Astrocyte (in vitro differentiated cells and primary cell): Measurements from ENCODE around the gene STRBP. TPM values are rescaled to one million over a fixed set of nuclear protein-coding genes. Genes with fewer than 3 reads are reported as not detected.
"Not testable (repeated sequence)": the region's sequence is repeated elsewhere in the genome, so short reads cannot be mapped to it uniquely, and the experiment has no call there.

Experiments
- DNase-seq: peaks from one replicate; pipeline ENCODE4 v3.0.0-alpha.2; 2010; ENCODE audit warnings: low read depth
- FAIRE-seq: peaks from 2 replicates; lab custom pipeline; 2011; peaks lifted over from hg19 to GRCh38; lab: Jason Lieb, UNC
- H2AFZ ChIP-seq: 2 replicates; pipeline ENCODE4 v1.6.0; 2012; ENCODE audit warnings: low read depth, low read length, inconsistent platforms
- H3K27ac ChIP-seq: 2 replicates; pipeline ENCODE4 v1.5.1; 2011; ENCODE audit warnings: low read depth, low read length, inconsistent platforms
- H3K27me3 ChIP-seq: 2 replicates; pipeline ENCODE4 v1.6.0; 2011; ENCODE audit warnings: low read length, inconsistent platforms; ENCODE audit not compliant: insufficient read depth
- H3K36me3 ChIP-seq: 2 replicates; pipeline ENCODE4 v1.5.1; 2011; ENCODE audit warnings: low read length, inconsistent platforms; ENCODE audit not compliant: insufficient read depth
- H3K4me1 ChIP-seq: 2 replicates; pipeline ENCODE4 v1.5.1; 2011; ENCODE audit warnings: low read length, inconsistent platforms; ENCODE audit not compliant: insufficient read depth
- H3K4me2 ChIP-seq: 2 replicates; pipeline ENCODE4 v1.6.0; 2012; ENCODE audit warnings: low read length, inconsistent platforms
- H3K4me3 ChIP-seq: 2 replicates; pipeline ENCODE4 v1.5.1; 2011; ENCODE audit warnings: low read depth, mild to moderate bottlenecking, low read length, inconsistent platforms; ENCODE audit not compliant: insufficient read depth
- H3K79me2 ChIP-seq: 2 replicates; pipeline ENCODE4 v1.6.0; 2012; ENCODE audit warnings: mild to moderate bottlenecking, low read length, inconsistent platforms; ENCODE audit not compliant: insufficient read depth
- H3K9ac ChIP-seq: 2 replicates; pipeline ENCODE4 v1.6.0; 2012; ENCODE audit warnings: mild to moderate bottlenecking, low read length, inconsistent platforms
- H3K9me3 ChIP-seq: 2 replicates; pipeline ENCODE4 v1.5.1; 2012; ENCODE audit warnings: low read depth, mild to moderate bottlenecking, low read length, inconsistent platforms; ENCODE audit not compliant: insufficient read depth
- H4K20me1 ChIP-seq: 2 replicates; pipeline ENCODE4 v1.6.0; 2012; ENCODE audit warnings: low read length, inconsistent platforms; ENCODE audit not compliant: insufficient read depth
- H3K27ac Mint-ChIP-seq: one replicate; pipeline ENCODE4 v1.8.0; 2021; ENCODE audit warnings: mild to moderate bottlenecking, mixed read lengths; ENCODE audit not compliant: unreplicated experiment
- H3K27me3 Mint-ChIP-seq: one replicate; pipeline ENCODE4 v1.8.0; 2021; ENCODE audit warnings: low read depth, mixed read lengths; ENCODE audit not compliant: unreplicated experiment
- H3K36me3 Mint-ChIP-seq: one replicate; pipeline ENCODE4 v1.8.0; 2021; ENCODE audit warnings: low read depth, mixed read lengths; ENCODE audit not compliant: unreplicated experiment
- H3K4me1 Mint-ChIP-seq: one replicate; pipeline ENCODE4 v1.8.0; 2021; ENCODE audit warnings: low read depth, mixed read lengths; ENCODE audit not compliant: unreplicated experiment
- H3K4me3 Mint-ChIP-seq: one replicate; pipeline ENCODE4 v1.8.0; 2021; ENCODE audit warnings: mild to moderate bottlenecking, moderate library complexity, mixed read lengths; ENCODE audit not compliant: unreplicated experiment
- H3K9me3 Mint-ChIP-seq: one replicate; pipeline ENCODE4 v1.8.0; 2021; ENCODE audit warnings: mild to moderate bottlenecking, mixed read lengths; ENCODE audit not compliant: unreplicated experiment
- EZH2 ChIP-seq: IDR thresholded peaks from 2 replicates; pipeline ENCODE4 v1.6.1; 2012; ENCODE audit warnings: mild to moderate bottlenecking, low read length, inconsistent platforms; ENCODE audit not compliant: insufficient read depth
- total RNA-seq: library from RNA; stranded (reverse); gene quantifications from 2 replicates; pipeline ENCODE4 v1.2.1, GENCODE V29; 2021
- TF ChIP-seq, protein P1 (sequence below): IDR thresholded peaks from 2 replicates; pipeline ENCODE4 v1.5.1; 2011; ENCODE audit warnings: low read depth, mild to moderate bottlenecking, inconsistent platforms, low read length, moderate library complexity; ENCODE audit not compliant: insufficient read depth

The STRBP gene
- total RNA-seq, 1 donor from 2014 or later: 13.1 TPM

DNA sequence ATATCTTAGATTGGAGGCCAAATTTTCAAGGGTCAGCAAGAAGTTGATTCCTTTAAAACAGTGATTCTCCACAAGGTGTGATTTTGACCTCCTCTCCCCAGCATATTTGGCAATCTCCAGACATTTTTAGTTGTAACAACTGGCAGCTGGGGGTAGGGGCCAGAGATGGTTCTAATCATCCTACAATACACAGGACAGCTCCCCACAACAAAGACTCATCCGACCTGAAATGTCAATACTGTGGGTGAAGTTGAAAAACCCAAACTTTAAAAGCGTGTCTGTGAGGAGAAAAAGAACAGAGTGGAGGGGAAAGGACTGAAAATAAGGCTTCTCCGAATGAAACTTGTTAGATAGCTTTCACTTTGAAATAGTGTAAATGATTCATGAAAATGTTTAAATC, 10.0 kb upstream of the STRBP start:
- peaks cover 2% of the 10 kb centered on the region for H3K36me3 Mint-ChIP-seq
- Histone ChIP-seq H3K27me3 (peaks cover 14% of the 10 kb centered on the region), H3K9ac (no peak overlapping the region), H3K36me3 (no peaks in the 10 kb centered on the region), H3K4me2 (no peak overlapping the region), H3K27ac (no peak overlapping the region), H4K20me1 (no peaks in the 10 kb centered on the region), H3K4me1 (peaks cover 7% of the 10 kb centered on the region), H3K79me2 (no peaks in the 10 kb centered on the region), H3K9me3 (no peaks in the 10 kb centered on the region), H3K4me3 (no peak overlapping the region), H2AFZ (no peak overlapping the region)
- TF ChIP-seq EZH2: no peak
- TF ChIP-seq, protein P1, sequence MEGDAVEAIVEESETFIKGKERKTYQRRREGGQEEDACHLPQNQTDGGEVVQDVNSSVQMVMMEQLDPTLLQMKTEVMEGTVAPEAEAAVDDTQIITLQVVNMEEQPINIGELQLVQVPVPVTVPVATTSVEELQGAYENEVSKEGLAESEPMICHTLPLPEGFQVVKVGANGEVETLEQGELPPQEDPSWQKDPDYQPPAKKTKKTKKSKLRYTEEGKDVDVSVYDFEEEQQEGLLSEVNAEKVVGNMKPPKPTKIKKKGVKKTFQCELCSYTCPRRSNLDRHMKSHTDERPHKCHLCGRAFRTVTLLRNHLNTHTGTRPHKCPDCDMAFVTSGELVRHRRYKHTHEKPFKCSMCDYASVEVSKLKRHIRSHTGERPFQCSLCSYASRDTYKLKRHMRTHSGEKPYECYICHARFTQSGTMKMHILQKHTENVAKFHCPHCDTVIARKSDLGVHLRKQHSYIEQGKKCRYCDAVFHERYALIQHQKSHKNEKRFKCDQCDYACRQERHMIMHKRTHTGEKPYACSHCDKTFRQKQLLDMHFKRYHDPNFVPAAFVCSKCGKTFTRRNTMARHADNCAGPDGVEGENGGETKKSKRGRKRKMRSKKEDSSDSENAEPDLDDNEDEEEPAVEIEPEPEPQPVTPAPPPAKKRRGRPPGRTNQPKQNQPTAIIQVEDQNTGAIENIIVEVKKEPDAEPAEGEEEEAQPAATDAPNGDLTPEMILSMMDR: no peak
- H3K27ac Mint-ChIP-seq: no peak overlapping the region
- DNase-seq (no peak), FAIRE-seq (no peak)
- H3K9me3 Mint-ChIP-seq: no peaks in the 10 kb centered on the region
- no peak overlapping the region for H3K4me3 Mint-ChIP-seq
- no peaks in the 10 kb centered on the region for H3K27me3 Mint-ChIP-seq
- H3K4me1 Mint-ChIP-seq: peaks cover 5% of the 10 kb centered on the region

DNA sequence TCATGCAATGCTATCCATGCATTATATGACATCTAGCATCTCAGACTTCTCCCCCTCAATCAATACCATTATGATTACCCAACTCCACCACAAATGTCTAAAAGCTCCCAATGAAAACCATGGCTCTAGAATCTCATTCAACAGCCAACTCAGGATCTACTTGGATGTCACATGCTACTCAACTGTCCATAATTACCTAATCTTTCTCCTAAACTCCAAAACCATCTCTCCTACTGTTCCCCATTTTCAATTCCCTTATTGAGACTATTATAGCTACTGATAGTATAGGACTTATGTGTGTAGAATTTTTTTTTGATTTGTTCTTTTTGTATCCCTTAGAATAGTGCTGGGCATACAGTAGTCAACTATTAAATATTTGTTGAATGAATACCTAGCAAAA, 8.2 kb upstream of the STRBP start:
- peaks cover 2% of the 10 kb centered on the region for H3K36me3 Mint-ChIP-seq
- H3K9me3 ChIP-seq: no peaks in the 10 kb centered on the region
- H3K36me3 ChIP-seq: no peaks in the 10 kb centered on the region
- H3K27me3 Mint-ChIP-seq: no peaks in the 10 kb centered on the region
- DNase-seq: no peak
- H3K4me2 ChIP-seq: no peak overlapping the region
- no peaks in the 10 kb centered on the region for H3K79me2 ChIP-seq
- no peak overlapping the region for H2AFZ ChIP-seq
- H3K4me1 Mint-ChIP-seq: peaks cover 5% of the 10 kb centered on the region
- no peak for TF ChIP-seq EZH2
- TF ChIP-seq, protein P1: no peak
- H4K20me1 ChIP-seq: no peaks in the 10 kb centered on the region
- H3K4me3 ChIP-seq: no peak overlapping the region
- FAIRE-seq: no peak
- peaks cover 5% of the 10 kb centered on the region for H3K27me3 ChIP-seq
- no peaks in the 10 kb centered on the region for H3K9me3 Mint-ChIP-seq
- H3K9ac ChIP-seq: no peak overlapping the region
- H3K4me3 Mint-ChIP-seq: no peak overlapping the region
- no peak overlapping the region for H3K27ac ChIP-seq
- no peaks in the 10 kb centered on the region for H3K4me1 ChIP-seq
- H3K27ac Mint-ChIP-seq: no peak overlapping the region

DNA sequence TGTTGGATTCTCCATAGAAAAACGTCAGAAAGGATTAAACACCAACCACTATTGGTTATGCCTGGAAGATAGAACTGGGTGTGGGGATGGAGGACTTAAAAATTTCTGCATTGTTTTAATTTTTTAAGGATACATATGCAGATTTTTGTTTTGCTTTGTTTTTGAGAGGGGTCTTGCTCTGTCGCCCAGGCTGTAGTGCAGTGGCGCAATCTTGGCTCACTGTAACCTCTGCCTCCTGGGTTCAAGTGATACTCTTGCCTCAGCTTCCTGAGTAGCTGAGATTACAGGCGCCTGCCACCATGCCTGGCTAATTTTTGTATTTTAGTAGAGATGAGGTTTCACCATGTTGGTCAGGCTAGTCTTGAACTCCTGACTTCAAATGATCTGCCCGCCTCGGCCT, 2.7 kb upstream of the STRBP start:
- not testable (repeated sequence) for H3K9me3 Mint-ChIP-seq, H3K9ac ChIP-seq, H2AFZ ChIP-seq, H3K27ac Mint-ChIP-seq, H3K4me3 ChIP-seq, H3K27me3 ChIP-seq, H3K27ac ChIP-seq, FAIRE-seq, H3K36me3 ChIP-seq, H3K4me1 ChIP-seq, H3K79me2 ChIP-seq, H3K36me3 Mint-ChIP-seq, H3K9me3 ChIP-seq, DNase-seq, H3K4me2 ChIP-seq, H3K4me1 Mint-ChIP-seq
- peaks cover 15% of the 10 kb centered on the region for H3K27me3 Mint-ChIP-seq
- peaks cover 13% of the 10 kb centered on the region for H4K20me1 ChIP-seq
- H3K4me3 Mint-ChIP-seq: peak overlapping the region; percentile 9
